Prostate gland (tissue), 2 donors: Measurements from ENCODE around the gene KRTAP9-2.

Experiments
- POLR2A ChIP-seq: fragments of 450-650 bp; IDR thresholded peaks from one replicate; pipeline ENCODE4 v1.6.1; 2016; ENCODE audit warnings: antibody characterized with exemption, mild to moderate bottlenecking
- TF ChIP-seq, protein P1 (sequence below), 4 experiments: fragments of 200-600 bp in 2 of 4; fragments of 450-650 bp in 2 of 4; sonication (generic) in 2 of 4; IDR thresholded peaks; 1 replicate in 3 of 4; 2 replicates in 1 of 4; pipeline ENCODE4 v1.5.1; 2016 to 2019; ENCODE audit warnings: antibody characterized with exemption in 4 of 4, mild to moderate bottlenecking in 2 of 4, moderate library complexity in 2 of 4

DNA sequence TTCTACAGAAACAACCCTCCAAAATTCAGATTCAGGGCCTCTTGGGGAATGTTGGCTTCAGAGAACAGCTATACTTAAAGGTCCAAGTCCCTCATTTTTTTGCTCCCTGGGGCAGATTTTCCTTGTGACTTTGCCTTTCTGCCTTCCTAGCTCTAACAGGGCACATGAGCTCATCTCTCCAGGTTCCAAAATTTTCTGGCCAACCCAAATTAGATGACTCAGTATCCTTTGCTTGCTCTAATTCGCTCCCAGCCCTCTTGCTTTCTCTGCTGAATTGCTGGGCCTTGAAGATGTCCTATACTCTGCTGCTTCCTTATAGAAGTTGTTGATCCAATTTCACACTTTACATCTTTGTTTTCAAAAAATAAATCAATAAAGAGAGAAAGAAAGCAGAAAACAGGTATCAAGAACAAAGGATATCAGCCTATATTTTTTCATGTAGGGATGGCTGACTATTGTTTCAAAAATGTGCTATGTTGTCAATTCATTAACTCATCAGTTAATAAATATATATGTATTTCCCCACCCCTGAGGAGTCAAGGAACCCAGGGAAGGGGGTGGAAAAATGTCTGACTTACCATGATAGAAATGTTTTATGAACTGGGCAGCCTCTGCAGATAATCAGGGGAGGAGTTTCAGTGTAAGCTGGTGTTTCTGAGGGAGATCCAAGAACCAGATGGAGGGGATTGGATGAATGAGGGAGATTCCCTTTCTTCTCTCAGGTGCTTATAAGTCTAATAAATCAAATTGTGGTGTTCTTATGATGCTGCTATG, 47.4 kb upstream of the KRTAP9-2 start:
- TF ChIP-seq, protein P1, sequence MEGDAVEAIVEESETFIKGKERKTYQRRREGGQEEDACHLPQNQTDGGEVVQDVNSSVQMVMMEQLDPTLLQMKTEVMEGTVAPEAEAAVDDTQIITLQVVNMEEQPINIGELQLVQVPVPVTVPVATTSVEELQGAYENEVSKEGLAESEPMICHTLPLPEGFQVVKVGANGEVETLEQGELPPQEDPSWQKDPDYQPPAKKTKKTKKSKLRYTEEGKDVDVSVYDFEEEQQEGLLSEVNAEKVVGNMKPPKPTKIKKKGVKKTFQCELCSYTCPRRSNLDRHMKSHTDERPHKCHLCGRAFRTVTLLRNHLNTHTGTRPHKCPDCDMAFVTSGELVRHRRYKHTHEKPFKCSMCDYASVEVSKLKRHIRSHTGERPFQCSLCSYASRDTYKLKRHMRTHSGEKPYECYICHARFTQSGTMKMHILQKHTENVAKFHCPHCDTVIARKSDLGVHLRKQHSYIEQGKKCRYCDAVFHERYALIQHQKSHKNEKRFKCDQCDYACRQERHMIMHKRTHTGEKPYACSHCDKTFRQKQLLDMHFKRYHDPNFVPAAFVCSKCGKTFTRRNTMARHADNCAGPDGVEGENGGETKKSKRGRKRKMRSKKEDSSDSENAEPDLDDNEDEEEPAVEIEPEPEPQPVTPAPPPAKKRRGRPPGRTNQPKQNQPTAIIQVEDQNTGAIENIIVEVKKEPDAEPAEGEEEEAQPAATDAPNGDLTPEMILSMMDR (IDR thresholded peaks at IDR 0.05) = no peak
- no peak for TF ChIP-seq POLR2A
